NCI-H128 (cell line): ENCODE measurements around the gene HSD17B4.
A peak's percentile ranks its signal among the peaks of the same experiment; 100 is the strongest.
"Not testable (repeated sequence)": the region's sequence is repeated elsewhere in the genome, so short reads cannot be mapped to it uniquely, and the experiment has no call there.

Experiments used
- DNase-seq: peaks from one replicate; lab custom pipeline; 2025; ENCODE audit not compliant: unreplicated experiment; lab: John Stamatoyannopoulos, UW

Gene HSD17B4, protein sequence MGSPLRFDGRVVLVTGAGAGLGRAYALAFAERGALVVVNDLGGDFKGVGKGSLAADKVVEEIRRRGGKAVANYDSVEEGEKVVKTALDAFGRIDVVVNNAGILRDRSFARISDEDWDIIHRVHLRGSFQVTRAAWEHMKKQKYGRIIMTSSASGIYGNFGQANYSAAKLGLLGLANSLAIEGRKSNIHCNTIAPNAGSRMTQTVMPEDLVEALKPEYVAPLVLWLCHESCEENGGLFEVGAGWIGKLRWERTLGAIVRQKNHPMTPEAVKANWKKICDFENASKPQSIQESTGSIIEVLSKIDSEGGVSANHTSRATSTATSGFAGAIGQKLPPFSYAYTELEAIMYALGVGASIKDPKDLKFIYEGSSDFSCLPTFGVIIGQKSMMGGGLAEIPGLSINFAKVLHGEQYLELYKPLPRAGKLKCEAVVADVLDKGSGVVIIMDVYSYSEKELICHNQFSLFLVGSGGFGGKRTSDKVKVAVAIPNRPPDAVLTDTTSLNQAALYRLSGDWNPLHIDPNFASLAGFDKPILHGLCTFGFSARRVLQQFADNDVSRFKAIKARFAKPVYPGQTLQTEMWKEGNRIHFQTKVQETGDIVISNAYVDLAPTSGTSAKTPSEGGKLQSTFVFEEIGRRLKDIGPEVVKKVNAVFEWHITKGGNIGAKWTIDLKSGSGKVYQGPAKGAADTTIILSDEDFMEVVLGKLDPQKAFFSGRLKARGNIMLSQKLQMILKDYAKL

GRCh38 chr5:119452373-119453039, at the start of gene HSD17B4:
HSD17B4 (plus strand) TSS chr5:119452497; CDS start chr5:119452576, 79 bp downstream.
- DNase-seq, result peak; percentile 37

- DNase-seq, result no peak
Observed at GRCh38 chr5:119402555-119402954, 49.7 kb upstream of the HSD17B4 start.

DNA sequence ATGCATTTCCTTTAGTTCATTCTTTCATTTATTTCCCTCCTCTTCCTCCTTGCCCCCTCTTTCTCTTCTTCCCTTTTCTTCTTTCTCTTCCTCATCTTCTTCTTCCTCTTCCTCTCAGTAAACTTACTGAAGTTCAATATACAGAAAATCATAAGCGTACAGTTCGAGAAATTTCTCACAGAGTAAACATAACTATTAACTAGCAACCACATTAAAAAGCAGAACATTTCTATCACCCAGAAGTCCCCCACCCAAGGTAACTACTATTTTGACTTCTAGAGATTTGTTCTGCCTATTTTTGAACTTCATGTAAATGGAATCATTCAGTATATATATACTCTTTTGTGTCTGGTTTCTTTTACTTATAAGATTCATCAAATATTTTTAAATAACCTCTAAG, 48.3 kb upstream of the HSD17B4 start:
- DNase-seq, result no peak

- DNase-seq, result no peak
Observed at GRCh38 chr5:119405419-119405818, 46.9 kb upstream of the HSD17B4 start.

DNA sequence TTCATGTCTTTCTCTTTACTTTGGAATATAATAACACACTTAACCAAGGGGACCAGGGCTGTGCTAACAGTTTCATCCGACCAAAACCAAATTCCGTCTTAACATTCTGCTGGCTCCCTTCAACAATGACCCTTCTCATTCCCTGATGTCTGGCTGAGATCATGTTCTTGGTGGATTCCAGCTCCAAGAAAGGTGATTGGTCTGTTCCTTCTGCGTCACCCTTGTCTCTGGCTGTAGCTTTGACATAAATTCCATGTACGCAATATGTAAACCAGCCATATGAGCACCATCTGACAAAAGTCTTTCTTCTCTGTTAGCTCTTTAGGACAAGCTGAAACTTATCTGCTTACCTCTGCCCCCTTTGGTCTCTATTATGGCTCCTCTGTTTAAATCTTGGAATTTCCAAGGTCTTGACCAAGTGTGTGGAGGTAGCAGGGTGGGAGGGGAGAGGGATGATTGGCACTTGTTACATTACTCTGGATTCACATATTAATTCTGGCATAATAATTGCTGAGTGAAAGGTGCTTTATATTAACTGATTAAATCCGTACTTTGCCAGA, 45.7 kb upstream of the HSD17B4 start:
- DNase-seq, result no peak

DNA sequence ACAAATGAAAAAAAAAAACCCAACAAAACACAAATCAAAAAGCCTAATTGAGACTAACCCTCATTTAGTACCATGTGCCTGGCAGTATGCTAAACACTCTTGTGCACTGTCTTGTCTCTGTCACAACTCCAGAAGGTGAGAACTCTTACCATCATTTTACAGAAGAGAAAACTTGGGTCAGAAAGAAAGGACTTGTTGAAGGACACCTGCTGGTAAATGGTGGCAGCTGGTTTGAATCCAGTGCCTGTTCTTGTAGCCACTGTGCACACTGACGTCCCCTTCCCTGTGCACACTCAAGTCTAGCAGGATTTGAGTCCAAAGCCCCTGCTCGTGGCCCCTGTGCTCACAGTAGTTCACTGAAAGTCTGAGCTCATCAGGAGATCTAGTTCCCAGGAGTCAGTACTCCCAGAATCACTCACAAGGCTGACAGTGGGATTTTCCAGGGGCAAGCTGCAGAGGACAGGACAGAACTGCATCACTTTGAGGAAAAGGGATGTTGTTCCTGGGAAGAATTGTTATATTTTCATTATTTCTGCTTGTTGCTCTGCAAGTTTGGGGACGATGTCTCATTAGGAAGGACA, 43.0 kb upstream of the HSD17B4 start:
- DNase-seq, result no peak

DNA sequence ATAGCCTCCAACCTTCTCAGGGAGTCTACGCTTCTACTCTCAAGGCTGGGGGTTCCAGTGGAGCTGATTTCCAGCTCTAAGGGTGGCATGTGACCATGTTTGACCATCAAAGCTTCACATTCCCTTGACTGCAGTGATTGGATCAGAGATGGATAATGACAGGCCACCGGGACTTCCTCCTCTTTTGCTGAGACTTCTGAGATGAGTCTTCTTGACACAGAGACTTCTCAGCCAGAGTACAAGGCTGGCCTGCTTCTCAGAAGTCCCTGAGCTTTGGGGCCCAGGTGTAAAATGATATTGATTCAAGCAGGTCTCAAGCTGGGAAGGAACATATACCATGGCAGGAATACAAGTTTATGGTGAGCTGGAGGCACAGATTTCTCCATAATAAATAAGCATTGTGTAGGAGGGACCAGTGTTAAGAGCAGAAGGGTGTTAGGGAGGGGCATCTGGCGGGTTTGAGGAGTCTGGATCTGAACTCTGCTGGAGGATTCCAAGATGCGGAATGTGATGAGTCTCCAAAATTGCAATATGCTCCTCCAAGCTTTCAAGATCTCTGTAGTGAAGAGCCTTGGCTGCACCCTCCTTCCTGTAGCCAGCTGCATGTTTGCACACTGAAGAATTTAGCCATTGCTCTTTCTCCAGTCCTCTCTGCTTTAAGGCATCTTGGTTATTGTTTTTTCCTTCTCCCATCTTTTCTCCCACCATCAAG, 41.7 kb upstream of the HSD17B4 start:
- no peak for DNase-seq

DNA sequence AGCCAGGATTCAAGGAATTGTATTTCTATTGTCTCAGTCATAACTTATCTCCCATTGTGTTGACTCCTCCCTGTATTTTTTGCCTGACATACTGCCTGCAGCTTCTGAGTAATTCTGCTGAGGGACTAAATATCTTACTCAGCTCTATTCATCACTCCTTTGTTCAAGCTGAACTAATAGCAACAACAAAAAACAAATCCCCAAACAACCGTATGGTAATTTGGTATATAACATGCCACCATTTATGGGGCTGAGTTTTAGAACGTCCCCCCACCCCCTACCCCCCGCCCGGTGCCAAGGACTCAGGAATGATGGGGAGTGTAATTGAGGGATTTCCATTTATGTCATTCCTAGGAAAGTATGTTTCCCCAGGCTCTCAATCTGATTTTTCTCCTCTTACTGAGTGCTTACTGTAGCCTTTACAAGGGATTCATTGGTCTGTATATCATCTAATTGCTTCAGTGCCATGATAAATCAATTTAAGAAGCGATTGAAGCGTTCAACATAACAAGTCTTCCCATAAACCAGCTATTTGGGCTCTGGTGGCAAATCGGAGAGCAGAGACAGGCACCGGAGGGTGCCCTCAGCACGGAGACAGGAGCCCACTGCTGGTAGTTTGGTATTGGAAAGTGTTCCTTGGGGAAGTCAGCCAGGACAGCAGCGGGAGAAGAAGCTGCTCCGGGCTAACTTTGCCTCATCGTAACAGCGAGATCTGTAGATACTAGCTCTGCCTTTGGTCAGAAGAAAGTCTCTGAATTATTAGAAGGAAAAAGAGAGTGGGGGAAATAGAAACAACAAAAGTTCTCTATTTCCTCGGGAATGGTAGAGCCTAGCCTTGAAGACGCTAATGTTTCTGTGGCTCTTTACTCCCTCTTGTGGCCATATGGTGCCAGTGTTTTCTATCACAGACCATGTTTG, 40.7 kb upstream of the HSD17B4 start:
- no peak for DNase-seq

DNA sequence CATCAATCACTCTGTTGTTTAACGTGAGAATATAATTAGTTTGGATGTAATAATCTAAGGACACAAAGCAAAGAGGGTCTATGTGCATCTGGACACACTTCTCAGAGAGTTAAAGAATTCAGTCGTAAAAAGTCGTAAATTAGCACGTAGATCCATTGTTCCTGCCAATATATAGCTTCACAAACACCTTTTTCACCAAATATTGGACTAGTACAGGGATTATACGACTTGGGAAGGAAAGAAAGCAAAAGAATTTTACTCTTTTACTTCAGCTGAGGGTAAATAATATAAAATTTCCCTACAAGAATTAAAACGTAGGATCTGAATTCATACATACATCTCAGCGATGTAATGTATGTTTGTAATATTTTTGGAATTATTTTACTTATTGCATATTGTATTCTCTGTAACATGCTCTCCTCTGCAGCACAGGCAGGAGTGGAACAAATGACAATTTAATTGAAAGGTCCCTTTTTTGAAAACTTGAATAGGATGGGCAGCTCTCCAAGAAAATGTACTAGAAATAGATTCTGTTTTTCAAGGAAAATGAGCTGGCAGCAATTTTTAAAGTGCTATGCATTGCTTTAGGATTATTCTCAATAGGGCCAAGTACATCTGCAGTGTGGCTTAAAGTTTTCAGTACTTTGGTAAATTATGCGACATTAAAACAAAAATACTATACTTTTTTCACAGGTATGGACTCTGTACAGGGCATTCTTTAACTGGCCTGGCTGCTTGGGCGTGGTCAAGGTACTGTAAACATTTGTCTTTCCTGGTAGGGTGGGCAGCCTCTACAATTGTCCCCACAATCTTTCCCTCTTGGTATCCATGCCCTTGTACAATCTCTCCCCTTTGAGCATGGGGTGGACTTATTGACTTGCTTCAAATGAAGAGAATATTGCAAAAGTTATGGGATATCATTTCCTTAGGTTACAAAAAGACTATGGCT, 39.7 kb upstream of the HSD17B4 start:
- DNase-seq, result no peak

- DNase-seq, result not testable (repeated sequence)
Observed at GRCh38 chr5:119414124-119414734, 38.1 kb upstream of the HSD17B4 start.

DNA sequence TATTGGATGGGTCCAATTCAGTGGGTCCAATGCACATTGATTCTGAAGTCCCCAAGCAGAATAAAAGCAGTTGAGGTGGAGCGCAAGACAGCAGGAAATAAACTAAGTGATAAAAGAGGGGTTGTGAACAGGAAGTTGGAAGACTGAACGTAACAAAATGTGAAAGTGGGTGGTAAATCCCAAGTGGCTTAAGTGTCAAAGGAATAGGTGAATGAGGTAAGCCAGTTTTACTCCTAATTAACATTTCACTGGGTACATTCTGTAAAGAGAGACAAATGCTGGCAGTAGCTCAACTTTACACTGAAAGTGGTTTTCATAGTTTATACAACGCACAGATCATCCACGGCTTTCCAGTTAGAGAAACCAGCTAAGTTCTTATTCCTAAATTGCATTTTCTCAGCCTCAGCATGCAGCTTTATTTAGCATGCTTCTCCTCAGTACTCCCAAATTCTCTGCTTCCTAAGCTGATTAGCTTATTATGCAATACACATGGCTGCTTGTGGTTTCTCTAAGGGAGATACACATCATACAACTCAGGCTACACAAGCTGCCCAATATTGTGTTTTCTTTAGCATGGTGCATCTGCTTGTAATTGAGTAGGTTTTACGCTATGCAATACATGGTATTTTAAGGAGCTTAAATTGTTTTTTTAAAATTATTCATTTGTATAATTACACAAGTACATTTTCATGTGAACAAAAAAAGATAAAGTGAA, 34.2 kb upstream of the HSD17B4 start:
- no peak for DNase-seq

DNA sequence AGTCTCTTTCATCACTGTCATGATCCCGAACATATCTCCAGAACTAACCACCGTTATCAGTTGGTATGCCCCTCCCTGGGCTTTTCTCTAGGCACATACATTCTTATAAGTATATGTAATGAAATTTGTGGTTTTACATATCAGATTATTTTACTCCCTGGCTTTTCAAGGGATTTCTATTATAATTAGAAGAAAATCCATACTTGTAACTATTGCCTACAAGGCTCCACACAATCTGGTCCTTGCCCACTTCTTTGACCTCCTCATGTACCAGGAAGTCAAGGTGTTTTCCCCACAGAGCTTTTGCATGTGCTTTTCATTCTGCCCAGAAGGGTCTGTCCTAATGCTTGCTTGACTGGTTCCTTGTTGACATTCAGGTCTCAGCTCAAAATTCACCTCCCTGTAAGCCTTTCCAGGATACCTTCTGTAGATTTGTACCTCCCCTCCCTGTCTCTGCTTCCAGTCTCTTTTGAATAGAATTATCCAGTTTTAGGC, 33.6 kb upstream of the HSD17B4 start:
- DNase-seq, result no peak

- no peak for DNase-seq
Observed at GRCh38 chr5:119420169-119420568, 32.1 kb upstream of the HSD17B4 start.

DNA sequence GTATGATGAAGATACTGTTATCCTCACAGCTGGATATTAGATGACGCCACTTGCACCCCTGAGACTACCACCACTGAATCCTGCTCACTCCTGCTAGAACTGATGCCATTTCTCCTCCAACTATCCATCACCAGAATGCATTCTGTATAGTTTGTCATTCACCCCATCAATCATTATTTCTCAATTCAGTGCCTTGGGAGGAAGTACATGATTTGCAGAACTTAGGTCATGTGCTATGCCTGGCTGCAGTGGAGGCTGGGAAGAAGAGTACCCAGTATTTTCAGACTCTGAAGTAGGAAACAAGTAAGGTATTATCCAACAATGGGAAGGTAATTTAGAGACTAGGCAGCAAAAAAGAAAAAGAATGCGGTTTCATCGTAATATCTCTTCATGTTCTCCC, 26.2 kb upstream of the HSD17B4 start:
- no peak for DNase-seq

GRCh38 chr5:119427060-119427459, 25.2 kb upstream of the HSD17B4 start:
- DNase-seq, result no peak

DNA sequence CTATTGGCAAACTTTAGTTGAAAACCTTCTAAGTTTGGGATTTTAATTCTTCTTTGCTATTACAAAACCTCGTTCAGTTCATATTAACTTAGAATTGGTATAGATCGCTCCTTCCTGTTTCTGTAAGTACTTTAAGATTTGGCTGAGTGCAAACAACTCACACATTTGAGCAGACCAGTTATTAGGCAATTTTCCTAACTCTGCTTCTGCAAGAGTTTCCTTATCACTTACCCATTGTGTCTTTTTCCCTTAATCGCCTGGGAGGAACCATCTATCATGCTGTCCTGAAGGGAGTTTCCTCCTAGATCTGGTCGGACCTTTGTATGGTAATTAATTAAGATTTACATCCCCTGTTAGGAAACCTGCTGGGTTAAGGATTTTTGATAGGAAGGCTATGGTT, 24.7 kb upstream of the HSD17B4 start:
- not testable (repeated sequence) for DNase-seq

GRCh38 chr5:119428166-119428565, 24.1 kb upstream of the HSD17B4 start:
- DNase-seq, result not testable (repeated sequence)
